ENCODE measurements around the gene DGKG.
A peak's percentile ranks its signal among the peaks of the same experiment; 100 is the strongest.

Gene DGKG

DNA sequence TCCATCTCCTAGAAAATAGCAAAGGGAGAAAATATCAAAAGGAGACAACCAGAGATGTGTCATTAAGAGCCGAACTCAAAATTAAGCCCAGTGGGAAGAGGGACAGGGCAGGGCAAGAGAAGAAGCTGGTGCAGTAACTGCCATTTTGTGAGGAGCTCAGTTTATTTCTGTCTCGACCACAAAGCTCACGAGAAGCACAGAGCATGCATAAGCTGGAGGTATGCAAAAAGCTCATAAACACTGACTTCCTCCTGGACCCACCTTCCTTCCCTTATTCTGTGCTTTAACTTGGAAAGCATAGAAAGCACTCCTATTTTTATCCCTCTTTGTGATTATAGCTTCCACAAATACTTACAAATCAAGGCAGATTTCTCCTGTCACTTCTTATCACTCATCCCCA is 81.3 kb downstream of the DGKG start:
- Histone ChIP-seq H3K27me3 (ENCODE audit: insufficient read depth, low read depth, severe bottlenecking) (peaks cover 5% of the 10 kb centered on the region), H3K4me3 (ENCODE audit: low read depth, low read length) (no peak overlapping the region), H3K27ac (no peak overlapping the region), H3K9me3 (ENCODE audit: severe bottlenecking) (no peaks in the 10 kb centered on the region), H3K36me3 (no peaks in the 10 kb centered on the region)
- no peak for DNase-seq
- TF ChIP-seq, protein P1, sequence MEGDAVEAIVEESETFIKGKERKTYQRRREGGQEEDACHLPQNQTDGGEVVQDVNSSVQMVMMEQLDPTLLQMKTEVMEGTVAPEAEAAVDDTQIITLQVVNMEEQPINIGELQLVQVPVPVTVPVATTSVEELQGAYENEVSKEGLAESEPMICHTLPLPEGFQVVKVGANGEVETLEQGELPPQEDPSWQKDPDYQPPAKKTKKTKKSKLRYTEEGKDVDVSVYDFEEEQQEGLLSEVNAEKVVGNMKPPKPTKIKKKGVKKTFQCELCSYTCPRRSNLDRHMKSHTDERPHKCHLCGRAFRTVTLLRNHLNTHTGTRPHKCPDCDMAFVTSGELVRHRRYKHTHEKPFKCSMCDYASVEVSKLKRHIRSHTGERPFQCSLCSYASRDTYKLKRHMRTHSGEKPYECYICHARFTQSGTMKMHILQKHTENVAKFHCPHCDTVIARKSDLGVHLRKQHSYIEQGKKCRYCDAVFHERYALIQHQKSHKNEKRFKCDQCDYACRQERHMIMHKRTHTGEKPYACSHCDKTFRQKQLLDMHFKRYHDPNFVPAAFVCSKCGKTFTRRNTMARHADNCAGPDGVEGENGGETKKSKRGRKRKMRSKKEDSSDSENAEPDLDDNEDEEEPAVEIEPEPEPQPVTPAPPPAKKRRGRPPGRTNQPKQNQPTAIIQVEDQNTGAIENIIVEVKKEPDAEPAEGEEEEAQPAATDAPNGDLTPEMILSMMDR (IDR thresholded peaks at IDR 0.05; ENCODE audit: low read depth, low read length) = no peak

DNA sequence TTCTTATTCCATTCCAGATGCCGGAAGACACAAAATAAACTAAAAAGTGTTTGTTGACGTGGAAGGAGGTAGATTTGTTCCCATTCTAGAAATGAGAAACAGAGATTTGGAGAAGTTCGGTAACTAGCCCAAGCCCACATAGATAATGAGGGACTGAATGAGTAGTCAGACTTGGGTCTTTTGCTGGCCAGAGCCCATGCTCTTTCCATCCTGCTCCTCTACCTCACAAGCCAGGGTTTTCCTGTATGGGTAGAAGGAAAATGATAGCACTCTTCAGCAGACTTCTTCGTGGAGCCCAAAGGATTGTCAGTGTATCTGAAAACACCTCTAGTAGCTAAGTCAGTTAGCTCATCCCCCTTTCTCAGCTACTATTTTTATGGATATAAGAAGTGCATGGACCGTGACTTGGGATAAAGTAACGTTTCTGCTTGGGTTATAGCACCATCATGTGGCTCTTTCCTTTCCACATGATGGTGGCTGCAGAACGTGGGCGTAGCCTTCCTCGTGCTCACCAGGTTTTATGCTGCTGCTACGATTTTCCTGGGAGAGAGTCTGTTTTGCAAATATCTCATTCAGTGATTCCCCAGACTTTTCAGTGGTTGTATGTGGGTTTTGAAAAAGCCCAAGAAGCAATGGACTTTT is 84.6 kb downstream of the DGKG start:
- Histone ChIP-seq H3K4me3 (ENCODE audit: low read depth, low read length) (no peak overlapping the region), H3K36me3 (no peaks in the 10 kb centered on the region), H3K27ac (no peak overlapping the region), H3K9me3 (ENCODE audit: severe bottlenecking) (no peaks in the 10 kb centered on the region), H3K27me3 (ENCODE audit: insufficient read depth, low read depth, severe bottlenecking) (peaks cover 5% of the 10 kb centered on the region)
- TF ChIP-seq, protein P1 (IDR thresholded peaks at IDR 0.05; ENCODE audit: low read depth, low read length) = peak; percentile 71
- DNase-seq = peak; percentile 23

DNA sequence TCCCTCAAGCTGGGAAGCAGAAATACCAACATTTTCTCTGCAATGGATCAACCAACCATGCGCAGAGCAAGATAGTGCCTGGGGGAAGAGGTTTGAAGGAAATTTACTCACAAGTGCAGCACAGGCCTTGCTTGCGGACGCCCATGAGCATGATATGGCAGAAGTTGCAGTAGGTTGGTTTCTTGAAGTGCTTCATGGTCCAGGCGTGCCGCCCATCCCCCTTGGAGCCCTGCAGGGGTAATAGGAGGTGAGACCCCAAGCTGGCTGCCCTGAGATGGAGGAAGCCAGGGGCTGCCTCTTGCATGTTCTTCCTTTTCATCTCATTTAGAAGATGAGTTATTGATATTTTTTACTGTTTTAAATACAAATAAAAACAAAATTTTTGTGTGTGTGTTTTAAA is 86.6 kb downstream of the DGKG start:
- Histone ChIP-seq H3K36me3 (no peaks in the 10 kb centered on the region), H3K4me3 (ENCODE audit: low read depth, low read length) (no peak overlapping the region), H3K27me3 (ENCODE audit: insufficient read depth, low read depth, severe bottlenecking) (peaks cover 3% of the 10 kb centered on the region), H3K9me3 (ENCODE audit: severe bottlenecking) (no peaks in the 10 kb centered on the region), H3K27ac (no peak overlapping the region)
- DNase-seq = no peak
- TF ChIP-seq, protein P1 (IDR thresholded peaks at IDR 0.05; ENCODE audit: low read depth, low read length) = no peak

DNA sequence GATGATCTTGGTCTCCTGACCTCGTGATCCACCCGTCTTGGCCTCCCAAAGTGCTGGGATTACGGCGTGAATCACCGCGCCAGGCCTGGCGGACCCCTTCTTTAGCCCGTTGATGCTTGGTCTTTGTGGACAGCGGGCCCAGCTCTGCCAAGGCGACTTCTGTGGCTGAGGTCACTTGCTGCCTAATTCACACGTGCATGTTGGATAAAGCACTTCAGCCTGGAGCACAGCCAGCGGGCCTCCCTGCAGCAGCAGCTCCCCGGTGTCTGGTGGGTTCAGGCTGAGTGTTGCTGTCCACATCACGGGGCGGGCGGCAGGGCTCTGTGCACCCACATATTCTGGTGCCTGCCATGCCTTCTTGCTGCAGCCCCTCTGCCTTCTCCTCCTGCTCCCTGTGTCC is 88.4 kb downstream of the DGKG start:
- no peak for DNase-seq
- Histone ChIP-seq H3K36me3 (no peaks in the 10 kb centered on the region), H3K27ac (no peak overlapping the region), H3K4me3 (ENCODE audit: low read depth, low read length) (no peak overlapping the region), H3K27me3 (ENCODE audit: insufficient read depth, low read depth, severe bottlenecking) (no peaks in the 10 kb centered on the region), H3K9me3 (ENCODE audit: severe bottlenecking) (no peaks in the 10 kb centered on the region)
- TF ChIP-seq, protein P1 (IDR thresholded peaks at IDR 0.05; ENCODE audit: low read depth, low read length) = no peak

DNA sequence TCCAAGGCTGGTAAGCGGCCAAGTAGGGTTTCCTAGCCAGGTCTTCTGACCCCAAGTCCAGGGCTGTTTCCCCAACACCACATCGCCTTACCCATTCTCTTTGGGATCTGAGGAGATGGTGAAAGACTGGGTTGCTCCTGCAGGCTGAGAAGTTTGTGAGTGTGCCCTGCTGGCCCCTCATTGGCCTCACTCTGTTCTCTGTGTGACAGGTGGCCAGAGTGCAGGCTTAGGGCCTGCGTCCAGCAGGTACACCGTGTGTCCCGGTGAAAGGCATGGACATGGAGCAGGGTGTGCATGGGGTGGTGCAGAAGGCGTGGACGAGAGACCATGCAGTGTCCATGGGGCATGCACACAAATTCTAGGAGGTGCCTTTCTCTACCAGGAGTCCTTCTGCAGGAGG is 91.3 kb downstream of the DGKG start:
- no peak for DNase-seq
- TF ChIP-seq, protein P1 (IDR thresholded peaks at IDR 0.05; ENCODE audit: low read depth, low read length) = no peak
- Histone ChIP-seq H3K9me3 (ENCODE audit: severe bottlenecking) (no peaks in the 10 kb centered on the region), H3K36me3 (no peaks in the 10 kb centered on the region), H3K27me3 (ENCODE audit: insufficient read depth, low read depth, severe bottlenecking) (no peaks in the 10 kb centered on the region), H3K27ac (no peak overlapping the region), H3K4me3 (ENCODE audit: low read depth, low read length) (no peak overlapping the region)
